ENCODE results near the gene TENM3.

The TENM3 gene

GRCh38 chr4:182421753-182422152 is 178.6 kb downstream of the TENM3 start:
- Histone ChIP-seq H3K79me2 (ENCODE audit: control insufficient read depth, low read length) (no peaks in the 10 kb centered on the region), H3K36me3 (ENCODE audit: control insufficient read depth, low read length) (no peaks in the 10 kb centered on the region), H3F3A (ENCODE audit: control insufficient read depth, insufficient read depth) (no peaks in the 10 kb centered on the region), H3K9me3 (ENCODE audit: control insufficient read depth, insufficient read depth, low read length) (no peaks in the 10 kb centered on the region), H3K27me3 (ENCODE audit: control insufficient read depth, low read length) (no peaks in the 10 kb centered on the region), H3K9me2 (replicated peaks; ENCODE audit: control insufficient read depth, low read length) (no peaks in the 10 kb centered on the region), H3K27ac (ENCODE audit: low read depth, low read length) (no peak overlapping the region), H4K20me1 (ENCODE audit: control insufficient read depth, insufficient read depth, low read depth, low read length) (no peaks in the 10 kb centered on the region), H3K4me3 (ENCODE audit: low read length) (no peak overlapping the region), H3K4me2 (ENCODE audit: low read length) (no peak overlapping the region), H3K4me1 (ENCODE audit: control insufficient read depth, low read length) (no peaks in the 10 kb centered on the region)
- TF ChIP-seq, protein P1, sequence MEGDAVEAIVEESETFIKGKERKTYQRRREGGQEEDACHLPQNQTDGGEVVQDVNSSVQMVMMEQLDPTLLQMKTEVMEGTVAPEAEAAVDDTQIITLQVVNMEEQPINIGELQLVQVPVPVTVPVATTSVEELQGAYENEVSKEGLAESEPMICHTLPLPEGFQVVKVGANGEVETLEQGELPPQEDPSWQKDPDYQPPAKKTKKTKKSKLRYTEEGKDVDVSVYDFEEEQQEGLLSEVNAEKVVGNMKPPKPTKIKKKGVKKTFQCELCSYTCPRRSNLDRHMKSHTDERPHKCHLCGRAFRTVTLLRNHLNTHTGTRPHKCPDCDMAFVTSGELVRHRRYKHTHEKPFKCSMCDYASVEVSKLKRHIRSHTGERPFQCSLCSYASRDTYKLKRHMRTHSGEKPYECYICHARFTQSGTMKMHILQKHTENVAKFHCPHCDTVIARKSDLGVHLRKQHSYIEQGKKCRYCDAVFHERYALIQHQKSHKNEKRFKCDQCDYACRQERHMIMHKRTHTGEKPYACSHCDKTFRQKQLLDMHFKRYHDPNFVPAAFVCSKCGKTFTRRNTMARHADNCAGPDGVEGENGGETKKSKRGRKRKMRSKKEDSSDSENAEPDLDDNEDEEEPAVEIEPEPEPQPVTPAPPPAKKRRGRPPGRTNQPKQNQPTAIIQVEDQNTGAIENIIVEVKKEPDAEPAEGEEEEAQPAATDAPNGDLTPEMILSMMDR (IDR thresholded peaks at IDR 0.05; ENCODE audit: low read depth, low read length, poor library complexity, severe bottlenecking): no peak
- TF ChIP-seq EZH2phosphoT487 (IDR thresholded peaks at IDR 0.05; ENCODE audit: borderline replicate concordance, low read length): no peak

DNA sequence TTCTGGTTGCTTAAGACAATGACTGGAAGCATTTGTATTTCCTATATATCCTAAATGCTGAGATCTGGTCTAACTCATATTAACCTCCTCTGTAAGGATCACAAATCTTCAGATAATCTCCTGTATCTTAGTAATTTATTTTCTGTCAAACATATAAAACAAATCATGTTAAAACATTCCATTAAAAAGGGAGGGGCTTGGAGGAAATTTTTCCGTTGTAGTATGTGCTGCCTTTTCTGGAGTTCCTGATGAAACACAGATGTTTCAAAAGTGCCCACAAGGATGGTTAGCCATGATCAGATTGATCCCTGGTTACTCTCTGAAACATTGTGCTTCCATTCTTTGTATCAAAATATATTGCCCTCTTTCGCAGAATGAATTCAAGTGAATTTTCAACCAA is 182.1 kb downstream of the TENM3 start:
- Histone ChIP-seq H3K4me3 (ENCODE audit: low read length) (no peak overlapping the region), H3K9me2 (replicated peaks; ENCODE audit: control insufficient read depth, low read length) (no peaks in the 10 kb centered on the region), H3K4me1 (ENCODE audit: control insufficient read depth, low read length) (no peaks in the 10 kb centered on the region), H3F3A (ENCODE audit: control insufficient read depth, insufficient read depth) (no peaks in the 10 kb centered on the region), H3K79me2 (ENCODE audit: control insufficient read depth, low read length) (no peaks in the 10 kb centered on the region), H3K27ac (ENCODE audit: low read depth, low read length) (no peak overlapping the region), H3K9me3 (ENCODE audit: control insufficient read depth, insufficient read depth, low read length) (no peaks in the 10 kb centered on the region), H3K27me3 (ENCODE audit: control insufficient read depth, low read length) (no peaks in the 10 kb centered on the region), H3K36me3 (ENCODE audit: control insufficient read depth, low read length) (no peaks in the 10 kb centered on the region), H3K4me2 (ENCODE audit: low read length) (no peak overlapping the region), H4K20me1 (ENCODE audit: control insufficient read depth, insufficient read depth, low read depth, low read length) (no peaks in the 10 kb centered on the region)
- TF ChIP-seq, protein P1 (IDR thresholded peaks at IDR 0.05; ENCODE audit: low read depth, low read length, poor library complexity, severe bottlenecking): no peak
- TF ChIP-seq EZH2phosphoT487 (IDR thresholded peaks at IDR 0.05; ENCODE audit: borderline replicate concordance, low read length): no peak

DNA sequence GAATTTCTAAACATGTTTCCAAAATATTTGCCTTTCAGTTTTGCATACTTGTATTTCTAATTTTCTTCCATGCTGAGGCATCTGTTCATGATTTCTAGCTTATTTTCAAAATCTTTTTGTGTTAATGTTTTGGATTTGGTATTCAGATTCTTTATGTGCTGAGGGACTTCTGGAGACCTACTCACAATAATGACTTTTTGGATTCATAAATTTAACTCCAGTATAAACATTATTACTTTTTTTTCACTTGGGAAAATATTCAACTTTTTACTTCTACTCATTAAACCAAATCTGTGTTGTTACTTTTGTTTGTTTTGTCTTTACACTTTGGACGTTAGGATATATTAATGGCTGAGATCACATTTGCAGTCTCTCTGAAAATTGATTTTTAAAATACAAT is 183.7 kb downstream of the TENM3 start:
- TF ChIP-seq EZH2phosphoT487 (IDR thresholded peaks at IDR 0.05; ENCODE audit: borderline replicate concordance, low read length): no peak
- TF ChIP-seq, protein P1 (IDR thresholded peaks at IDR 0.05; ENCODE audit: low read depth, low read length, poor library complexity, severe bottlenecking): no peak
- no peaks in the 10 kb centered on the region for H4K20me1 ChIP-seq (ENCODE audit: control insufficient read depth, insufficient read depth, low read depth, low read length)
- no peaks in the 10 kb centered on the region for H3K9me3 ChIP-seq (ENCODE audit: control insufficient read depth, insufficient read depth, low read length)
- no peaks in the 10 kb centered on the region for H3K36me3 ChIP-seq (ENCODE audit: control insufficient read depth, low read length)
- no peak overlapping the region for H3K4me2 ChIP-seq (ENCODE audit: low read length)
- H3K9me2 ChIP-seq (replicated peaks; ENCODE audit: control insufficient read depth, low read length): no peaks in the 10 kb centered on the region
- H3K4me1 ChIP-seq (ENCODE audit: control insufficient read depth, low read length): no peaks in the 10 kb centered on the region
- no peak overlapping the region for H3K4me3 ChIP-seq (ENCODE audit: low read length)
- no peaks in the 10 kb centered on the region for H3F3A ChIP-seq (ENCODE audit: control insufficient read depth, insufficient read depth)
- H3K27ac ChIP-seq (ENCODE audit: low read depth, low read length): no peak overlapping the region
- H3K27me3 ChIP-seq (ENCODE audit: control insufficient read depth, low read length): no peaks in the 10 kb centered on the region
- H3K79me2 ChIP-seq (ENCODE audit: control insufficient read depth, low read length): no peaks in the 10 kb centered on the region

- no peak overlapping the region for H3K4me2 ChIP-seq (ENCODE audit: low read length)
- no peak overlapping the region for H3K27ac ChIP-seq (ENCODE audit: low read depth, low read length)
- no peak for TF ChIP-seq EZH2phosphoT487 (IDR thresholded peaks at IDR 0.05; ENCODE audit: borderline replicate concordance, low read length)
- no peaks in the 10 kb centered on the region for H3K9me3 ChIP-seq (ENCODE audit: control insufficient read depth, insufficient read depth, low read length)
- no peaks in the 10 kb centered on the region for H3F3A ChIP-seq (ENCODE audit: control insufficient read depth, insufficient read depth)
- H3K79me2 ChIP-seq (ENCODE audit: control insufficient read depth, low read length): no peaks in the 10 kb centered on the region
- H3K36me3 ChIP-seq (ENCODE audit: control insufficient read depth, low read length): no peaks in the 10 kb centered on the region
- no peaks in the 10 kb centered on the region for H3K27me3 ChIP-seq (ENCODE audit: control insufficient read depth, low read length)
- no peaks in the 10 kb centered on the region for H3K4me1 ChIP-seq (ENCODE audit: control insufficient read depth, low read length)
- H3K9me2 ChIP-seq (replicated peaks; ENCODE audit: control insufficient read depth, low read length): no peaks in the 10 kb centered on the region
- H4K20me1 ChIP-seq (ENCODE audit: control insufficient read depth, insufficient read depth, low read depth, low read length): no peaks in the 10 kb centered on the region
- no peak overlapping the region for H3K4me3 ChIP-seq (ENCODE audit: low read length)
Measured at GRCh38 chr4:182427554-182427953, 184.4 kb downstream of the TENM3 start.
